Ovary (tissue), 10 donors: ENCODE measurements around the gene RASGEF1B. TPM values are rescaled to one million over a fixed set of nuclear protein-coding genes. Genes with fewer than 3 reads are reported as not detected.

ENCODE experiments used
- DNase-seq, 5 donors: peaks; one replicate each; pipeline ENCODE4 v3.0.0-alpha.2; 2019 to 2020
- H3K27ac ChIP-seq, 2 donors: fragments of 200-600 bp; one replicate each; pipeline versions ENCODE4 v1.5.1 to v1.8.0; 2019 to 2022
- H3K27me3 ChIP-seq: fragments of 200-600 bp; one replicate; pipeline ENCODE4 v1.8.0; 2022
- H3K36me3 ChIP-seq: fragments of 200-600 bp; sonication (generic); one replicate; pipeline ENCODE4 v1.5.1; 2019
- H3K4me1 ChIP-seq: one replicate; pipeline ENCODE4 v1.8.1; 2013; ENCODE audit warnings: mild to moderate bottlenecking, moderate library complexity; ENCODE audit not compliant: insufficient read depth
- H3K4me3 ChIP-seq: fragments of 200-600 bp; sonication (generic); one replicate; pipeline ENCODE4 v1.5.1; 2017
- H3K9me3 ChIP-seq, 2 donors: fragments of 200-600 bp in 1 of 2; sonication (generic) in 1 of 2; one replicate each; pipeline versions ENCODE4 v1.5.1 to v1.8.1; 2013 to 2019; ENCODE audit warnings: mild to moderate bottlenecking in 1 of 2, moderate library complexity in 1 of 2
- EP300 ChIP-seq: sonication (generic); formaldehyde crosslinking; IDR thresholded peaks from one replicate; pipeline ENCODE4 v1.6.1; 2017; ENCODE audit warnings: antibody characterized with exemption
- POLR2A ChIP-seq: fragments of 450-650 bp; IDR thresholded peaks from one replicate; pipeline ENCODE4 v1.6.1; 2017; ENCODE audit warnings: antibody characterized with exemption, mild to moderate bottlenecking, moderate library complexity
- WGBS, 3 donors: extraction: QIAGEN DNeasy Blood & Tissue Kit in 1 of 3; methylation state at CpG; one replicate each; pipeline versions ENCODE4 v1.1.5 to v1.1.7; 2013 to 2017; 5-methylcytosine and 5-hydroxymethylcytosine counted together
- intact Hi-C, 4 donors: fragments of 100-400 bp; cut with DNase I; formaldehyde crosslinking; loops; one replicate each; pipeline versions ENCODE4 v1.11.0 to v1.15.1; 2022 to 2023
- long read RNA-seq, 3 donors: library from polyadenylated mRNA in 2 of 3; unstranded in 2 of 3; transcript quantifications; one replicate each; pipeline ENCODE4 v2.0.0 and lab custom pipeline, GENCODE V29; 2021 to 2026
- polyA plus RNA-seq, 2 donors: library from polyadenylated mRNA; stranded (reverse); fragments of 200-250 nt in 1 of 2; fragments of 350-450 nt in 1 of 2; fragmentation: Illumina TruSeq in 1 of 2; extraction: RNeasy Lipid Tissue Mini Kit (QIAGEN cat#74804) in 1 of 2; gene quantifications; one replicate each; pipeline ENCODE4 v1.2.3, GENCODE V29; 2013 to 2014
- total RNA-seq, 7 donors: library from RNA; depleted of rRNA in 2 of 7; stranded (reverse); fragments of >200 nt in 2 of 7; fragmentation: NEBNext Ultra II Directional in 3 of 7; extraction: Animal tissue kit (Norgen Biotek cat#: 25700) in 3 of 7; gene quantifications; one replicate each; pipeline versions ENCODE4 v1.1.0 to v1.2.4, GENCODE V29; 2016 to 2023
- TF ChIP-seq, protein P1 (sequence below), 3 donors: fragments of 450-650 bp in 2 of 3; fragments of 200-600 bp in 1 of 3; IDR thresholded peaks; one replicate each; pipeline versions ENCODE4 v1.5.1 to v1.8.0; 2016 to 2022; ENCODE audit warnings: antibody characterized with exemption in 3 of 3, mild to moderate bottlenecking in 1 of 3
- donor health status: DM: no; HTN: no; CAD: no; lungs with moderate emphysema.
- donor health status: DM: no; HTN: no; CAD: no.
- donor health status: Bipolar disorder and iron deficiency.
- donor health status: DM: yes; HTN: yes; CAD: no.
- donor health status: DM: no; HTN: no; CAD: no.
- donor health status: DM: yes; HTN: yes; CAD: no.

The RASGEF1B gene
- total RNA-seq, result 10 to 100 TPM in 2 of 7 donors, 1 to 10 TPM in 5; 1.1 to 14.4 (median 4.3) TPM
- 1 to 10 TPM; 3.9 to 5.5 TPM for polyA plus RNA-seq
- long read RNA-seq, donor 1, result 0 reads
- long read RNA-seq, donor 2, partial matches to known transcripts, result 0 of 1 reads
- long read RNA-seq, donor 2, other reads (novel, unspliced or antisense), result 0 of 1 reads
- long read RNA-seq, donor 3, partial matches to known transcripts, result 0 of 2 reads
- long read RNA-seq, donor 3, other reads (novel, unspliced or antisense), result 2 of 2 reads

DNA sequence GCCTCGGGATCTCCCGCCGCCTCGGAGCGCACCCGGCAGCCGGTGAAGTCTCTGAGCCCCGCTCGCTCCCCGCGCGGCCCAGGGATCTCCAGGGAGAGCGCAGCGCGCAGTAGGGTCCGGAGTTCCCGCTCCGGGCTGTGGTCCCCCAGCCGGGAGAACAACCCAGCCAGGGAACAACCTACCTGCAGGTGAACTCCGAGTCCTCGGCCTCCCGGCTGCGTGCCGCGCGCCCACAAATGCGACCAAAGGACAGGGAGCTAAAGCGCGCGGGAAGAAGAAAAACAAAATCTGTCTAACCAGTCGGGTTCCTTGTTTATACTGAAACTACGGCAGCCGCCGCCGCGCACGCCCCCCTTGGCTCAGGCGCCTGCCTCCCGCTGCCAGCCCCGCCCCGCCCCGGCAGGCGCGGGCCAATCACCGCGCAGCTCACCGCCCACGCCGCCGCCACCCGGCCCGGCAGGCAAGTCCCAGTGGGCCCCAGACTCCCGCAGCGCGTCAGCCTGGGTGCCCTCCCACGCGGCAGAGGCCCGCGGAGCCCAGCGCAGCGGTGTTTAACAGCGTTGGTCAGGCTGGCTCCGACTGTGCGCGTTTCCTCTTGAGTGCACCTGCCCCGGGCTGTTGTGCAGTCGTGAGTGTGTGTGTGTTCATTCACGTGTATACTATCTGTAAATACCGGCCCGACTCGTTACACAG, at the start of gene RASGEF1B:
Gene RASGEF1B, minus strand, starts transcription at position 320 of the 693 bp plus-strand sequence. CDS start 12,399 bp downstream, outside the sequence.
- intact Hi-C loops, result loop anchor here in 2 of 4 donors (5.0 kb wide), 1 partner anchor 376 kb away; no protein-coding TSS in a partner anchor
- peak; percentile 71 to 87 (median 86) for DNase-seq
- no peaks in the 10 kb centered on the region for H3K4me1 ChIP-seq
- no peaks in the 10 kb centered on the region for H3K36me3 ChIP-seq
- 0 to 1% (median 1%) methylated on average over 51 to 71 of the region's 71 CpGs for WGBS, 3 donors
- H3K27me3 ChIP-seq, result no peaks in the 10 kb centered on the region
- H3K9me3 ChIP-seq, result no peaks in the 10 kb centered on the region
- H3K27ac ChIP-seq, result peak within 1 kb of the TSS; percentile 53 to 69
- TF ChIP-seq EP300 (no peak), POLR2A (peak; percentile 56)
- peak within 1 kb of the TSS; percentile 55 for H3K4me3 ChIP-seq

DNA sequence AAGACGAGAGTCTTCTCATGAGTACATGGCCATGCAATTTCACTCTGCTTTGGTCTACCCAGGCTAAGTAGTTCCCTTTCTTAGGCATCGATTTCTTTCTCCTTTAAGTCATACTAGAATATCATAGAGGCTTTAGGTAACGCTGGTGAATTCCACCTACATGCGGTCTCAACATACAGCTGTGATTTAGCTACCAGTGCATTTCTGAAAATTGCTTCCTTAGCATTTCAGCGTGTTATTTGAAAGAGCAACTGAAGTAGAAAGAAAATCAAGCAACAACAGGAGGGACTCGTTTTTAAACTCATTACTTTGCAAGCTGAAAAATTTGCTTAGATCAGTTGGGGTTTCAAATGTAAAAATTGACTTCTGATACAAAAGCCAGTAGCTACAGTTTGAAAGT, 48.1 kb upstream of the RASGEF1B start:
- no peak for DNase-seq
- H3K9me3 ChIP-seq, result no peaks in the 10 kb centered on the region
- peaks cover 2% of the 10 kb centered on the region for H3K4me1 ChIP-seq
- H3K4me3 ChIP-seq, result no peak overlapping the region
- no peak overlapping the region for H3K27ac ChIP-seq
- H3K27me3 ChIP-seq, result no peaks in the 10 kb centered on the region
- no peaks in the 10 kb centered on the region for H3K36me3 ChIP-seq
- intact Hi-C loops, result no loop called here
- WGBS, 3 donors, result 77 to 87% (median 82%) methylated on average over 6 of the region's 6 CpGs
- TF ChIP-seq POLR2A, result no peak
- TF ChIP-seq, protein P1, sequence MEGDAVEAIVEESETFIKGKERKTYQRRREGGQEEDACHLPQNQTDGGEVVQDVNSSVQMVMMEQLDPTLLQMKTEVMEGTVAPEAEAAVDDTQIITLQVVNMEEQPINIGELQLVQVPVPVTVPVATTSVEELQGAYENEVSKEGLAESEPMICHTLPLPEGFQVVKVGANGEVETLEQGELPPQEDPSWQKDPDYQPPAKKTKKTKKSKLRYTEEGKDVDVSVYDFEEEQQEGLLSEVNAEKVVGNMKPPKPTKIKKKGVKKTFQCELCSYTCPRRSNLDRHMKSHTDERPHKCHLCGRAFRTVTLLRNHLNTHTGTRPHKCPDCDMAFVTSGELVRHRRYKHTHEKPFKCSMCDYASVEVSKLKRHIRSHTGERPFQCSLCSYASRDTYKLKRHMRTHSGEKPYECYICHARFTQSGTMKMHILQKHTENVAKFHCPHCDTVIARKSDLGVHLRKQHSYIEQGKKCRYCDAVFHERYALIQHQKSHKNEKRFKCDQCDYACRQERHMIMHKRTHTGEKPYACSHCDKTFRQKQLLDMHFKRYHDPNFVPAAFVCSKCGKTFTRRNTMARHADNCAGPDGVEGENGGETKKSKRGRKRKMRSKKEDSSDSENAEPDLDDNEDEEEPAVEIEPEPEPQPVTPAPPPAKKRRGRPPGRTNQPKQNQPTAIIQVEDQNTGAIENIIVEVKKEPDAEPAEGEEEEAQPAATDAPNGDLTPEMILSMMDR (IDR thresholded peaks at IDR 0.05), result no peak
- TF ChIP-seq EP300, result no peak

DNA sequence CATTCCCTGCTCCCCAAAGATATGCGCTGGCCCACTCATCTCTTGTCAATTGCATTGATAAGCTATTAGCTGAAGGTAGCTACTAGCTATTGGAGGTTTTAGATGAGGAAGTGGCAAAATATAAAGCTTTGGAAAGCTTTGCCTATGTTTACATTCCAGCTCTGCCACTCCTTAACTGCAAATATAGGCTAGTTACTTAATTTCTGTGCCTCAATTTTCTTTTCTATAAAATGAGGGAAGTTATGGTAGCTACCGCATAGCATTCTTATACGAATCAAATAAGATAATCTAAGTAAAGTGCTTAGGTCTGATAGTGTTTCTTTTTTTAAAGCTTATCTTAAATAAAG, 47.7 kb upstream of the RASGEF1B start:
- 96 to 99% (median 98%) methylated on average over 3 of the region's 3 CpGs for WGBS, 3 donors
- Histone ChIP-seq H3K9me3 (no peaks in the 10 kb centered on the region), H3K27ac (no peak overlapping the region), H3K27me3 (no peaks in the 10 kb centered on the region), H3K36me3 (no peaks in the 10 kb centered on the region), H3K4me1 (peaks cover 2% of the 10 kb centered on the region), H3K4me3 (no peak overlapping the region)
- no peak for DNase-seq
- intact Hi-C loops, result no loop called here
- TF ChIP-seq POLR2A (no peak), EP300 (no peak)
- TF ChIP-seq, protein P1 (IDR thresholded peaks at IDR 0.05), result no peak

DNA sequence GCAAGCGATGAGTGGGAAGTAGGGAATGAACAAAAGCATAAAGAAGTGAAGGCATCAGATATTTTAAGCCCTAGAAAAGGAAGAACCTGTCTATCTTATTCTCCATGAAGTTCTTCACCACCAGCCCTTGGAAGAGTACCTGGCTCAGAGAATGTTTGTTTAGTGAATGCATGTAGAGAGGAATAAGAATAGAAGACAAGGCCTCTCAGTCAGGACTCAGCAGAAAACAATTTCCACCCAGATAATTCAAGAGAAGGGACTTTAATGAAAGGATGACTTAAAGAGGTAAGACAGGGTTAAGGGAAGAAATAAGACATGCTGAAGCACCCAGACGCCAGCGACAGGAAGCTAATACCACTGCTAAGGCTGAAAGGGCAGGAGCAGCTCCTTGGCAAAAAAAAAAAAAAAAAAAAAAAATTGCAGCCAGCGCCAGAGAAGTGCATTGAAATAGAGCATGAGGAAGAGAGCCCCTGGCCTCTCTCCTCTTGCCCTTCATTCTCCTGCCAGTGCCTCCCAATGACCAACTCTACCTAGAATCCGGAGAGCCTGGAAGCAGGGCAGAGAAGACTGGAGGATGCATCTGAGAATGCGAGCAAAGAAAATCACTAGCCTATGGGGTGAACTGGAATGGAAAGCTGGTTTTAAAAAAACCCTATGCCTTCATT, 47.2 kb upstream of the RASGEF1B start:
- no peaks in the 10 kb centered on the region for H3K36me3 ChIP-seq
- H3K4me1 ChIP-seq, result peaks cover 2% of the 10 kb centered on the region
- WGBS, 3 donors, result 58 to 64% (median 63%) methylated on average over 6 of the region's 6 CpGs
- intact Hi-C loops, result no loop called here
- no peak for DNase-seq
- no peak overlapping the region for H3K4me3 ChIP-seq
- TF ChIP-seq, protein P1 (IDR thresholded peaks at IDR 0.05), result no peak
- TF ChIP-seq POLR2A (no peak), EP300 (no peak)
- H3K27ac ChIP-seq, result no peak overlapping the region
- no peaks in the 10 kb centered on the region for H3K9me3 ChIP-seq
- no peaks in the 10 kb centered on the region for H3K27me3 ChIP-seq
